Measurements from ENCODE around the gene PRKG1. TPM values are rescaled to one million over a fixed set of nuclear protein-coding genes. Genes with fewer than 3 reads are reported as not detected.

Gene PRKG1
- total RNA-seq, 1 donor from 2014 or later, result 17.9 TPM

DNA sequence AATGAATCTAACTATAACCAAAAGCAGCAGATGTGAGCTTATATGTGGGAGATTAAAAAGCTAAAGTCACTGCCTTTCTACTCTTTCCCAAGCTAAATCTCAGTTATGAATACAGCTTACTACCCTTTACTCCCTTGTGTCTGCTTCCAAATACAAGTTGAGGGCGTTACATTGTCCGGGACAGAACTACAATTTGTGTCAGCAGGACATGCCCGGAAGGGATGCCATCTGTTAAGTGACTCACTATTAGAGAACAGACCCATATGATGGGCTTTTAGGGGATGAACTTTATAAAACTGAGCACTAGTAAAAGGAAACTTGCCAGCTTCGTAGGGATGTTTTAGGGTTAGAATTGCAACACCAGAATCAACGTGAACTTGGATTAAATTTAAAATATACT lies 924.8 kb downstream of the PRKG1 start:
- Histone ChIP-seq H3K9me3 (no peaks in the 10 kb centered on the region), H3K36me3 (no peaks in the 10 kb centered on the region), H3K4me1 (no peaks in the 10 kb centered on the region), H3K4me3 (no peak overlapping the region), H3K27me3 (no peaks in the 10 kb centered on the region), H3K27ac (no peak overlapping the region)
- TF ChIP-seq, protein P1, sequence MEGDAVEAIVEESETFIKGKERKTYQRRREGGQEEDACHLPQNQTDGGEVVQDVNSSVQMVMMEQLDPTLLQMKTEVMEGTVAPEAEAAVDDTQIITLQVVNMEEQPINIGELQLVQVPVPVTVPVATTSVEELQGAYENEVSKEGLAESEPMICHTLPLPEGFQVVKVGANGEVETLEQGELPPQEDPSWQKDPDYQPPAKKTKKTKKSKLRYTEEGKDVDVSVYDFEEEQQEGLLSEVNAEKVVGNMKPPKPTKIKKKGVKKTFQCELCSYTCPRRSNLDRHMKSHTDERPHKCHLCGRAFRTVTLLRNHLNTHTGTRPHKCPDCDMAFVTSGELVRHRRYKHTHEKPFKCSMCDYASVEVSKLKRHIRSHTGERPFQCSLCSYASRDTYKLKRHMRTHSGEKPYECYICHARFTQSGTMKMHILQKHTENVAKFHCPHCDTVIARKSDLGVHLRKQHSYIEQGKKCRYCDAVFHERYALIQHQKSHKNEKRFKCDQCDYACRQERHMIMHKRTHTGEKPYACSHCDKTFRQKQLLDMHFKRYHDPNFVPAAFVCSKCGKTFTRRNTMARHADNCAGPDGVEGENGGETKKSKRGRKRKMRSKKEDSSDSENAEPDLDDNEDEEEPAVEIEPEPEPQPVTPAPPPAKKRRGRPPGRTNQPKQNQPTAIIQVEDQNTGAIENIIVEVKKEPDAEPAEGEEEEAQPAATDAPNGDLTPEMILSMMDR (IDR thresholded peaks at IDR 0.05), result no peak
- TF ChIP-seq POLR2A (IDR thresholded peaks at IDR 0.05) (no peak), POLR2AphosphoS5 (IDR thresholded peaks at IDR 0.05; ENCODE audit: insufficient read depth in 1 of 2, low read depth in 1 of 2) (no peak)
- intact Hi-C loops (cut with DNase I), result no loop called here
- no peak for DNase-seq (ENCODE audit: extremely low spot score in 2 of 2)

DNA sequence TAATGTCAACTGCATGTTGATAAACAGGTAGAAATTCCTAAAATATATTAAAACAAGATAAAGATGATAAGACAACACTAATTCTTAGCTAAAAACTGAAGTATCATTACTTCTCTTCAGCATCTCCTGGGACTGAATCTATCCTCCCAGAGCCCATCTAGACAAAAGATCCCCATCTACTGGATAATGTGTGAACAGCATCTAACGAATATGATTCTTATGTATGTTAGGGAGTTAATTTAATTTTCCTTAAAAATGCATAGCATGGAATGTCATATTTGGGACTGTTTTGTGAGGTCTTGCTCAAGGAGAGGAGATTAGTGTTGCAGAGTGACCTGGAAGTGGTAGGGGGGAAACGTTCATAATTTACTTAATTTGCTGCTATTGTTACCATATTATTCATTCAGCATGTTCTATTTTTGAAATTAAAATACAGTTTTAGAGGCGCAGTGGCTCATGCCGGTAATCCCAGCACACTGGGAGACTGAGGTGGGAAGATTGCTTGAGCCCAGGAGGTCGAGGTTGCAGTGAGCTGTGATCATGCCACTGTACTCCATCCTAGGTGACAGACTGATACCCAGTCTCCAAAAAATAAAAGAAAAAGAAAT lies 930.2 kb downstream of the PRKG1 start:
- H3K9me3 ChIP-seq, result no peaks in the 10 kb centered on the region
- intact Hi-C loops (cut with DNase I), result loop anchor here (5.0 kb wide), 1 partner anchor 1002 kb away; no protein-coding TSS in a partner anchor

DNA sequence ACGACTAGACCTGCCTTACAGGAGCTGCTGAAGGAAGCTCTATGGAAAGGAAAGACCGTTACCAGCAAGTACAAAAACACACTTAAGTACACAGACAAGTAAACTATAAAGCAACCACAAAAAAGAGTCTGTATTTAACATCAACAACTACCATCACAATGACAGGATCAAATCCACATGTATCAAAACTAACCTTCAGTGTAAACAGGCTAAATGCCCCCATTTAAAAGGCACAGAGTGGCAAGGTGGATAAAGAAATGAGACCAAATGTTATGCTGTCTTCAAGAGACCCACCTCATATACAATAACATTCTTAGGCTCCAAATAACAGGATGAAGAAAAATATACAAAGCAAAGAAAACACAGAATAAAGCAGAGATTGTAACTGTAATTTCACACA lies 932.8 kb downstream of the PRKG1 start:
- intact Hi-C loops (cut with DNase I), result no loop called here
- Histone ChIP-seq H3K9me3 (no peaks in the 10 kb centered on the region), H3K27me3 (no peaks in the 10 kb centered on the region), H3K4me1 (no peaks in the 10 kb centered on the region), H3K27ac (no peak overlapping the region), H3K4me3 (no peak overlapping the region), H3K36me3 (no peaks in the 10 kb centered on the region)
- TF ChIP-seq, protein P1 (IDR thresholded peaks at IDR 0.05), result no peak
- no peak for TF ChIP-seq POLR2AphosphoS5 (IDR thresholded peaks at IDR 0.05; ENCODE audit: insufficient read depth in 1 of 2, low read depth in 1 of 2)
- no peak for TF ChIP-seq POLR2A (IDR thresholded peaks at IDR 0.05)
- DNase-seq (ENCODE audit: extremely low spot score in 2 of 2), result no peak

More for the DNA sequence above, 930.2 kb downstream of the PRKG1 start:
- Histone ChIP-seq H3K36me3 (no peaks in the 10 kb centered on the region), H3K4me3 (no peak overlapping the region), H3K27me3 (no peaks in the 10 kb centered on the region), H3K4me1 (no peaks in the 10 kb centered on the region), H3K27ac (no peak overlapping the region)
- DNase-seq (ENCODE audit: extremely low spot score in 2 of 2), result no peak
- TF ChIP-seq, protein P1 (IDR thresholded peaks at IDR 0.05), result peak; percentile 10 to 33 (median 25)
- no peak for TF ChIP-seq POLR2A (IDR thresholded peaks at IDR 0.05)

DNA sequence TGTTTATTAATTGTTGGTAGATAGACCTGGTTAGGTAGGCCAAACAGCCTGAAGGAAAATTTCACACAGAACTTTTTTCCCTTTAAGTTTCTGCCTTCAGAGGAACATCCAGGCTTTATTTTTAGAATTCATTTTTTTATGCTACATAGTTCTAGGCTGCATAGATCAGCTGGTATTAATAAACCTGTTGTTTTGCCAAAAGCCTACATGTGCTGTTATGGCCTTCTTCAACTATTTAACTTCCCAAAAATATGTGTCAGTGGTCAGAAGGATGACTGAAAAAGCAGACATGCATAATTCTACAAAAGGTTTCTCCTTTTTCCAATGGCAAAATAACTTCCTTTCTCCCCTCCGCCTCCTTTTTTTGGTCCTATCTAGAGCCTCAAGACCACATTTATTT lies 936.8 kb downstream of the PRKG1 start:
- no peak for DNase-seq (ENCODE audit: extremely low spot score in 2 of 2)
- Histone ChIP-seq H3K27me3 (no peaks in the 10 kb centered on the region), H3K4me1 (no peaks in the 10 kb centered on the region), H3K27ac (no peak overlapping the region), H3K9me3 (no peaks in the 10 kb centered on the region), H3K36me3 (no peaks in the 10 kb centered on the region), H3K4me3 (no peak overlapping the region)
- TF ChIP-seq POLR2AphosphoS5 (IDR thresholded peaks at IDR 0.05; ENCODE audit: insufficient read depth in 1 of 2, low read depth in 1 of 2) (no peak), POLR2A (IDR thresholded peaks at IDR 0.05) (no peak)
- TF ChIP-seq, protein P1 (IDR thresholded peaks at IDR 0.05), result no peak
- intact Hi-C loops (cut with DNase I), result no loop called here

DNA sequence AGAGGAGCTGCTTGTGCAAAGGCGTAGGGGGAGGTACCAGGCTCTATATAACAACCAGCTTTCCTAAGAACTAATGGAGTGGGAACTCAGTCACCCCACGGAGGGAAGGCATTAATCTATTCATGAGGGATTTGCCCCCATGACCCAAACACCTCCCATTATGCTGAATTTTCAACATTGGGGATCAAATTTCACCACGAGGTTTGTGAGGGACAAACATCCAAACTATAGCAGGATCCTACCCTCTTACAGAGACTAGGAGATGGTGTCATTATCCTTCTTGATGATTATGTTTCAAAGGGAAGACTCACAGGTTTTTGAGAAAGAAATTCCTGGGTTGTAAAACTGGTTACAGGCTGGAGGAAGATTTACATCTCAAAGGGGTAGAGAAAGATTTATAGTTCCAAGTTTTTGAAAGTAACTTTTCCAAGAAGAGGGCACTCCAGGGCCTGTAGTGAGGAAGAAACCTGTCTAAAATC lies 944.8 kb downstream of the PRKG1 start:
- Histone ChIP-seq H3K36me3 (no peaks in the 10 kb centered on the region), H3K27me3 (no peaks in the 10 kb centered on the region), H3K4me1 (peaks cover 10% of the 10 kb centered on the region), H3K27ac (no peak overlapping the region), H3K4me3 (no peak overlapping the region), H3K9me3 (no peaks in the 10 kb centered on the region)
- no peak for TF ChIP-seq POLR2A (IDR thresholded peaks at IDR 0.05)
- TF ChIP-seq, protein P1 (IDR thresholded peaks at IDR 0.05), result no peak
- no peak for TF ChIP-seq POLR2AphosphoS5 (IDR thresholded peaks at IDR 0.05; ENCODE audit: insufficient read depth in 1 of 2, low read depth in 1 of 2)
- intact Hi-C loops (cut with DNase I), result no loop called here
- no peak for DNase-seq (ENCODE audit: extremely low spot score in 2 of 2)
